ENCODE results near the gene PI4K2B.

- TF ChIP-seq EZH2 (IDR thresholded peaks at IDR 0.05; ENCODE audit: borderline replicate concordance, low read length) (no peak), CTCF (conservative IDR thresholded peaks at IDR 0.05 in 1 of 2, IDR thresholded peaks at IDR 0.05 in 1 of 2; ENCODE audit: extremely low read depth in 1 of 2, insufficient read depth in 1 of 2, low read depth in 1 of 2, low read length in 2 of 2) (no peak)
Observed at GRCh38 chr4:25223802-25224375, 9.9 kb upstream of the PI4K2B start.

Data from mammary epithelial cell (primary cell).